NCI-H82 treated with DMSO at 0.1 percent for 48 hours (cell line): ENCODE data around the gene DOC2B.
A peak's percentile ranks its signal among the peaks of the same experiment; 100 is the strongest.
"Not testable (repeated sequence)": the region's sequence is repeated elsewhere in the genome, so short reads cannot be mapped to it uniquely, and the experiment has no call there.

Experiments
- DNase-seq: peaks from one replicate; lab custom pipeline; 2025; ENCODE audit not compliant: unreplicated experiment; lab: John Stamatoyannopoulos, UW

DOC2B gene

DNA sequence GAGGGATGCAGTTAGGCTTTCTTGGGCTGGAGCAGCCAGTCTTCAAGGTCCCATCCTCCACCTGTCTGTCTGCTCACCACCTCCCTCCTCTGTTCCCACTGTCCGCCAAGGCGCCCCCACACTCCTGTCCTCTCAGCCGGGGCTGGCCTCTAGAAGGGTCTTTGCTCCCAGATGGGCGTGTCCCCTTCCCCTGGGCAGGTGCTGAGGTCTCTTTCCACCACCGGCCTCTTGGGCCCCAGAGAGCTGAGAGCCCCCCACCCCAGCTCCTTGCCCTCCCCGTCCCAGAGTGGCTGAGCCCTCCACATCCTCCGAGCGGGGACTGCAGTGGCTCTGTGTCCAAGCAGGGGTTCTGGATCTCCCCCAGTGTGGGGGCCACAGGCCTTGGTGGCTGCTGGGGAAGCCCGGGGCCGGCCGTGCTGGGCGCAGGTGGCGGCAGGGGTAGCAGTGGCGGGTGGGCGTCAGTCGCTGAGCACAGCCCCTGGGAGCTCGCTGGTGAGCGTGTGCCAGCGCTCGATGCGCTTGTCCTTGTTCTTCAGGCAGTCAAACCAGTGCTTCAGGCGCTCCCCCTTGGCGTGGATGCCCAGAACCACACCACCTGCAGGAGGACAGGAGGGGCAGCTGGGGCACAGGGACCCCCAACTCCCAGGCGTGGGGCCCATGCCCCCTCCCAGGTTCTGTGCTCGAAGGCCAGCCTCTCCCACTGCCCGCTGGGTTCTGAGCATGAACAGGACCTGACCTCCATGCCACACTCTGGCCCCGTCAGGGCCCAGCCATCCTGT lies 34.3 kb downstream of the DOC2B start:
- no peak for DNase-seq

DNA sequence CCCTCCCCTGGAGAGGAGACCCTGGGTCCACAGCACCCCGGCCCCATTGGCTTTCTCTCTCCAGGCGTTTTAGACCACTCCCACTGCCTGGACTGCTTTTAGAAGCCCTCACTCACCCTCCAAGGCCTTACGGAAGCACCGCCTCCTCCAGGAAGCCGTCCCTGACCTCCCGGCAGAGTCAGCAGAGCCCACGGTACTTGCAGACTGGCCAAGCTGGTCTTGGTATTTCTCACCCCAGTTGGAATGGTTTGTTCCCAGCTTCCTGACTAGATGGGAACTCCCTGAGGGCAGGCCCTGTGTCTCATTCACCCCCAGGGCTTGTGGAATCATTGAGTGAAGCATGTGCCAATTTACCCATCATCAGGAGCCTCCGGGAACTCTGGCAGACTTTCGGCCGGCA lies 34.9 kb downstream of the DOC2B start:
- no peak for DNase-seq

DNA sequence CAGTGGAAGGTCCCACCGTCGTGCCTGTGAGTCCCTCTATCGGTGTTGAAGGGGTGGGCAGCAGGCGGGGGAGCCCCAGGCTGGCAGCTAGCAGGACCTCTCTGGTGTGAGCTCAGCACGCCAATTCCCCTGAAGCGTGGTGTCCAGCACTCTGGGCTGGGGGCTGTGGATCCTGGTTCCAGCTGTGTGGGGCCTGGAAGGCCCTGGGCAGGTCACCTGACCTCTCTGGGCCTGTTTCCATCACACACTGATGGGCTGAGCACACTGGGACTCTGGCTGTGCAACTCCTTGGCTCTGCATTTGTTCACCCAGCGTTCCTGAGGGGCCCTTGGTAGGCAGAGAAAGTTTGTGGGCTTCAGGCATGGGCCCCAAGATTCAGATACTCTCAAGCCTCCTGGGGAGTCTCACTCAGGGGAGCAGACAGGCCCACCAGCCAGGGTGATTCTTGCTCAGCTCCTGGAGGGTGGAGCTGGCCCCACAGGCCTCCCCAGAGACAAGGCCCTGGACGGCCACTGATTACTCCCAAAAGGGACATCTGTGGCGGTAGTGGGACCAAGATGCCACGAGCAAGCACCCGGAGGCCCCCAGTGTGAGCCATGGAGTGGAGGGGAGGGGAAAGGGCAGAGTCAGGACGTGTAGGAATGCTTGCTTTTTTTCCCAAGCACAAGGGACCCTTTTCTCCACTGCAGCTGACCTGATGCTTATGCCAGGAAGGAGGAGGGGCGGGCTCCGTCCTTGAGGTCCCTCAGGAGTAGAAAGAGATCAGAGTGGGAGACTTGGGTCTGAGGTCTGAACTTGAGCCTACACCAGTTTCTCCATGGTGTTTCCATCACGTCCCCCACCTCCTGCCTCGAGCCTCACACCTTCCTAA lies 35.5 kb downstream of the DOC2B start:
- DNase-seq, result no peak

DNA sequence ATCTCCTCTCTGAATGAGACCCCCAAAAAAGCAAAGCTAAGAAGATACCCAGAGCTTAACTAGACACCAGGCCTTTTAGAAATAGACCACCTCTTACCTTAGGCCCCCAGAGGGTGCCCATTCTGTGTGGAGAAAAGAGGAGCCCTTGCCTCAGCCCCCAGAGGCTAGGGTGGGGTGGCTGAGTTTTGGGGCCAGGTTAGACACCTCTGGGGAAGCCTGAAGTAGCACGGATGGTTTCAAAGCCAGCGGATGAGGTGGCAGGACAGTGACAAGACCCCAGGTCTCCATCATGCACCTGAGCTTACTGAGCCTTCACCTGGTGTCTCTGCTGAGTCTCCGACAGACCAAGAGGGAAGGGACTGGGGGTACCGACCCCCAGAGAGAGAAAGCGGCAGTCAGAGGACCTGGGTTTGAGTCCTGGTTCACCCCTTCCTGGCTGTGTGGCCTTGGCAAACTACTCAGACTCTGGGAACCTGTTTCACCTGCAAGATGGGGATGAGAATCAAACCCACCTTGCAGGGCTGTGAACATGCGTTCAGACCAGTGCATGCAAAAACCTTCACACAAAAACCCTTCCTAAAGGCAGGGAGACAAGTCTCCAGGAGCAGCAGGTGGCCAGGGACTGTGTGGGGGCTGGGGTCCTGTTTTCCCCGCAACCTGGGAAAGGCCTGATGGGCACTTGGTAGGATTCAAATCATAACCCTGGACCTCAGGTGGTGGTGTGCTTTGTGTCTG lies 36.3 kb downstream of the DOC2B start:
- DNase-seq, result no peak

DNA sequence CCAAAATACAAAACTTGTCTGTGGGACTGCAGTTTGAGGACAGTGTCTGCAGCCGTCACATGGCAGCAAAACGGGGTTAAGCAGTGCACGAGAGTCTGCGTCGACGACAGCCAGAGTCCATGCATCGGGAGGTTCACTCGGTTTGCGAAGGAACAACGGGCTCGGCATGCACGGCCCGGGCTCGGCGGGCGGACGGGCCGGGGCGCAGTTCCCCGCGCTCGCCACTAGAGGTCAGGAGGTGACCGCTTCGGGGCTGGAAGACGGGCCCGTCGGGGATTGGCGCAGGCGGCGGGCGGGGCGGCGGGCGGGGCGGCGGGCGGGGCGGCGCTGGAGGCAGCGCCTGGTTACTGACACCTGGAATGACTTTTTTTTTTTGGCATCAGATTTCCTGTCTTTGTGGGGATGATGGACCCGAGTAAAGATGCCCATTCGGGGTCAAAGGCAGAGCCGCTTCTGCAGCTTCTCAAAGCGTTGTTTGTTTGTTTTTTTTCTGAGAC lies 37.6 kb downstream of the DOC2B start:
- peak; percentile 53 for DNase-seq

DNA sequence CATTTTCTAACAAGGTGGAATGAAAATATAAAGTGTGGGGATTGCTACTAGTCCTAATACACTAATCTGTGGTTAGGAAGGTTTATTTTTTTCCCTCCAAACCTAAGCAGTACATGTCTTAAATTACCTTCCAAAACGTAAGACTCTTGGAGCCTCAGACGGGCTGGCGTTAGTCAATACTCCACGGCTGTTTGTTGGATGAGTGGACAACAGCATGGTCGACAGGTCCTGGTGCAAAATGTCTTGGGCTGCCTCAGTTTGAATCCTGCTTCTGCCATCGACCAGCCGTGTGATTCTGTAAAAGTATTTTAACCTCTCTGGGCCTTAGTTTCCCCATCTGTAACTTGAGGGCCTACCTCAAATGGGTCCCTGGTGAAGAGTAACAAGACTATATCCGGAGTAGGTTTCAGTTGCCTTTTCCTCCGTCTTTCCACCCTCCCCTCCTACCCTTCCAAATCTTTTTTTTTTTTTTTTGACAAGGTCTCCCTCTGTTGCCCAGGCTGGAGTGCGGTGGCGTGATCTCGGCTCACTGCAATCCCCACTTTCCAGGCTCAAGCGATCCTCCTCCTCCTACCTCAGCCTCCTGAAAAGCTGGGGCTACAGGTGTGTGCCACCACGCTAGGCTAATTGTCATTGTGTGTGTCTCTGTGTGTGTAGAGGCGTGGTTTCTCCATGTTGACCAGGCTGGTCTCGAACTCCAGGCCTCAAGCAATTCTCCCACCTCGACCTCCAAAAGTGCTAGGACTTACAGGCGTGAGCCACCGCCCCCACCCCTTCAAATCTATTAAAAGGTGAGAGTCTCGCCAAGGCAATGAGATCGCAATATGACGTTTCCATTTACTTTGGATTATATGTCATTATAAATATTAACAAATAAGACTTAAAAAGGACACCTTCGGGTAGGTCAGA lies 38.3 kb downstream of the DOC2B start:
- DNase-seq, result no peak

DNA sequence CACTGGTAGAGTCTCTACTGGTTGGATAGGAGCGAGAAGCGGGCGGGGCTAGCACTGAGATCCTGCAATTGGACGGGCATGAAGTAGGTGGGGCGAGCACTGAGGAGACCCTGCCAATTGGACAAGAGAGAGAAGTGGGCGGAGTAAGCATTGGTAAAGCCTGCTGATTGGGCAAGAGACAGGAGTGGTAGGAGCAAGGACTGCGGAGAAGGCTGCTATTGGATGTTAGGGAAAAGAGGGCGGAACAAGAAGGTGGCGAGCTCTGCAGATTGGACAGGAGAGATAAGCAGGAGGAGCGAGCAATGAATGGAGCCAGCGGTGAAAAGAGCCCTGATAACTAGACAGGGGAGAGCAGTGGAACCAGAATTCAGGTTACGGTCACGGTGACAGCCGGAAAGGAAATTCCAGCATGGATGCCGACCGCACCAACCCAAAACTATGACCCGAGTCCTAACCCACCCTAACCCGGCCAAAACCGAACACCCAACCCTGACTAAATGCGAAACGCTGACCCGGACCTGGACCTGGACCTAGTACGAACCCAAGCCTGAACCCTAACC lies 39.3 kb downstream of the DOC2B start:
- peak; percentile 96 for DNase-seq

DNA sequence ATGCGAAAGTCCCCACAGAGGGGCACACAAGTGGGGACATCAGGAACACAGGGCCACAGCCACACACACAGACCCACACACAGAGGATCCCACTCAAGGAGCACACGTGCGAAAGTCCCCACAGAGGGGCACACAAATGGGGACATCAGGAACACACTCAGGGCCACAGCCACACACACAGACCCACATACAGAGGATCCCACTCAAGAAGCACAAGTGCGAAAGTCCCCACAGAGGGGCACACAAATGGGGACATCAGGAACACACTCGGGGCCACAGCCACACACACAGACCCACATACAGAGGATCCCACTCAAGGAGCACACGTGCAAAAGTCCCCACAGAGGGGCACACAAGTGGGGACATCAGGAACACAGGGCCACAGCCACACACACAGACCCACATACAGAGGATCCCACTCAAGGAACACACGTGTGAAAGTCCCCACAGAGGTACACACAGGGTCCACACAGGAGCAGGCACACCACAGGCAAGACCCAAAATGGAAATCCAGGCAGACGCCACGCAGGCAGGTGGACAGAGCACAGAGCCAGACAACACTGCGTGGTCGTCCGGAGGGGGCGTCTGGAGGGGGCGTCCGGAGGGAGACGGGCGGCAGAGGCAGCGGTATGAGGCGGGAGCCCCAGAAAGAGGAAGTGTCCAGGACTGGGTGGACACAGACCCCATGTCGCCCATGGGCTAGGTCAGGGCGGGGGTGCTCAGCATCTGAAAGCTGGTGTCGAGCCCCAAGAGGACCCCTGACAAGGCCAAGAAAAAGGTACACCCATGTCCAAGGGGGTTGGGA lies 41.8 kb downstream of the DOC2B start:
- DNase-seq, result not testable (repeated sequence)

DNA sequence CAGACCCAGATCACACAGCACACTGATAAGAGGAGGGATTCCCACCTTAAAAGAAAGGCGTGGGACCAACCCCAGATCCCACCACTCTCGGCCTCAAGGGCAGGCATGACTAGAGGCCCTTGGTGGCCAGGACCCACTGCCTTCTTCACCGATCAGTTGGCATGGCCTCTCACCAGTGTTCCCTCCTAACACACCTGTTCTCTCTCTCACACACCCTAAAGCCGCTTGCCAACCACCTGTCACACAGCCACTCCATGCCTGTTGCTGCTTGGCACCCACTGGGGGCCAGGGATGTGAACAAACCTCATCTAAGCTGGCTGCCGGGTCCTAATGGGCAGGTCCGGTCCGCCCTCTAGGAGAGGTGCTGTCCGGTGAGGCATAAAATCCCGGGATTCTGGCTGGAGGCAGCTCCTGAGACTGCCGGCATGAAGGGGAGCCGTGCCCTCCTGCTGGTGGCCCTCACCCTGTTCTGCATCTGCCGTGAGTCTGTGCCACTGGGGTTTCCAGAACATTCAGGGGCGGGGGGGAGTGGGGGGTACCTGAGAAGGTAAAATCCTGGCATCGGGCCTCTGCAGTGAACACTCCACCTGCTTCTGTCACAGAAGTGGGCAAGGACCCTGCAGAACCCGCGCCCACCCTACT lies 44.2 kb downstream of the DOC2B start, which contains the start of gene SCGB1C2:
Gene SCGB1C2, plus strand, starts transcription at position 404 of the 642 bp plus-strand sequence. Its CDS starts 22 bp downstream, at position 426.
- not testable (repeated sequence) for DNase-seq

DNA sequence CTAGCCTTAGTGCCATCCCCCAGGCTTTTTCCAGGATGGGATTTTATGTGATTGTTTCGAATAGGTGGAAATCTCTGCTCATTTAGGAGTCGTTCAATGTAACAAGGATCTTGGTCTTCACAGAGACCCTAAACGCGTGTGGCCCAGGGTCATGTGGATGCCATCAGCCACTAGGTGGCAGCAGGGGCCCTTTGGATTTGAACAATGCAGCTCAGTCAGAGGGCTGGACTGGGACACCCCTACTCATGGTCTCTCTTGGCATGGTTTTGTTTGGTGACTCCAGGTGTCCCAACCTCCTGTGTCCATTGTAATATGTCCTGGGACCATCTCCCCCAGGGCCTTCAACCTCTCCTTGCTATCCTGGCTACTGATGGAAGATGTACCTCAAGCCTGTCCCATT lies 44.9 kb downstream of the DOC2B start:
- DNase-seq, result not testable (repeated sequence)

DNA sequence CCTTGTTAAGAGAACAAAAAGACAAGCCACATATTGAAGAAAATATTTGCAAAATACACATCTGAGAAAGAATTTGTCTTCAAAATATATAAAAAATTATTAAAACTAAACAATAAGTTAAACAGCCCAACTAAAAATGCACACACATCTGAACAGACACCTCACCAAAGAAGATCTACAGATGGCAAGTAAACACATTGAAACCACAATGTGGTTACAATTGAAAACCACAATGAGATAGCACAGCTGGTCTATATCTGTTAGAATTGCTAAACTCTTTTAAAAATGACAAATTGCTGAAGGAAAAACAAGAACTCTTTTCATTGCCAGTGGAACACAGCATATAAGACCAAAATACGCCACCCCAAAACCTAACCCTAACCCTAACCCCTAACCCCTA lies 45.6 kb downstream of the DOC2B start:
- DNase-seq, result not testable (repeated sequence)

DNA sequence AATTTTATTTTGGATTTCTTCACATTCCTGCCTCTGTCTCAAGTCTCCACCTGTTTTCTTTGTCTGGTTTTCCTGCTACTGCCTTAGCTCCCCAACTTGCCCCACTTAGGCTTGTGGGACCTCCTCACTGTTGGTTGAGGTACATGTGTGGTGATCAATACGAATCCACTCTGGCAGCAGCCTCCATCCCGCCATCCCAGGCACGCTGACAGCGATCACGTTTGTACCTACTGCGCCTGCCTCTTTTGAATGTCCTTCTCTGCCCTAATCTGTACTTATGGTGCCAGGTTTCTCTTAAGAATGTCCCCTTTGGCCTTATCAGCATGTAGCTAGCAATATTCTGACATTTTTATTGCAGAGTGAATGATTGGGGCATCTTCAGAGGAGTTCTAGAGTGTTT lies 46.4 kb downstream of the DOC2B start:
- DNase-seq, result not testable (repeated sequence)

DNA sequence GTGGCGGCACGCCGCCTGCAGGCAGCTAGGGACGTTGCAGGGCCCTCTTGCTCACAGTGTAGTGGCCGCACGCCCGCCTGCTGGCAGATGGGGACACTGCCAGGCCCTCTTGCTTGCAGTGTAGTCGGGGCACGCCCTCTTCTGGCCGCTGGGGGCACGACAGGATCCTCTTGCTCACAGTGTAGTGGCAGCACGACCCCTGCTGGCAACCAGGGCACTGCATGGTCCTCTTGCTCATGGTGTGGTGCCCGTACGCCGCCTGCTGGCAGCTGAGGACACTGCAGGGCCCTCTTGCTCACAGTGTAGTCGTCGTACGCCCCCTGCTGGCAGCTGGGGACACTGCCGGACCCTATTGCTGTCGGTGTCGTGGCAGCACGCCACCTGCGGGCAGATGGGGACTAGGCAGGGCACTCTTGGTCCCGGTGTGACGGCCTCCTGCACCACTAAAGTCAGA lies 47.1 kb downstream of the DOC2B start:
- DNase-seq, result not testable (repeated sequence)

DNA sequence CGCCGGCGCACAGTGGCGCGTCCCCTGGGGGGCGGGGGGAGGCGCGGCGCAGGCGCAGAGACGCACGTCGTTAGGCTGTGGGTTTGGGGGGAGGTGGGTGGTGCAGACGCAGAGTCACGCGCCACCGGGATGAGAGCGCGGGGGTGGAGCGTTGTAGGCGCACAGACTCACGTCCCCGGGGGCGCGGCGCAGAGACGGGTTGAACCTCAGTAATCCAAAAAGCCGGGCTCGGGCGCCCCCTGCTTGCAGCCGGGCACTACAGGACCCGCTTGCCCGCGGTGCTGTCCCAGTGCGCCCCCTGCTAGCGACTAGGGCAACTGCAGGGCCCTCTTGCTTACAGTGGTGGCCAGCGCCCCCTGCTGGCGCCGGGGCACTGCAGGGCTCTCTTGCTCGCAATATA lies 47.5 kb downstream of the DOC2B start:
- DNase-seq, result not testable (repeated sequence)

DNA sequence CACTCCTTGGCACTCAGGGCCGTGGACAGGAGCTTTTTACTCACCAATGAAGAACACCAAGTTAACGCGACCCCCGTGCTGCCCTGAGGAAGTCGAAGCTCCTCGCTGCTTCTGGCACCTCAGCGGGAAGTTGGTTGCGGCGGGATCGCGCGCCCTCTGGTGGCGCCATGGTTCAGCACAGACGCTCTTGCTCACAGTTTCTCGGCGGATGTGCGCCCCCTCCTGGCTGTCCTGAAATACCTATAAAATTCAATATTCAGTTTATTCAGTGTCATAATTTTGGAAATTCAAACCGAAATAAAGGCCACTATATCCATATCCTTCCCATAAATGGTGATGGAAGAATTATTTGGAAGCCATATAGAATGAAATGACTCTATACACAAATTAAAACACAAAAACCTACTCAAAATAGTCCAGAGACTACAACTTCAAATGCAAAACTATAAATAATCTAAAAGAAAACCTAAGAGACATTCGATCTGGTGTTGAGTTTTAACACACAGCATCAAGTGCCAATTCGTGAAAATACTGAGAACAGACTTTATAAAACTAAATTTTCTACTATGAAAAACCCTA lies 63.0 kb downstream of the DOC2B start:
- DNase-seq, result not testable (repeated sequence)

DNA sequence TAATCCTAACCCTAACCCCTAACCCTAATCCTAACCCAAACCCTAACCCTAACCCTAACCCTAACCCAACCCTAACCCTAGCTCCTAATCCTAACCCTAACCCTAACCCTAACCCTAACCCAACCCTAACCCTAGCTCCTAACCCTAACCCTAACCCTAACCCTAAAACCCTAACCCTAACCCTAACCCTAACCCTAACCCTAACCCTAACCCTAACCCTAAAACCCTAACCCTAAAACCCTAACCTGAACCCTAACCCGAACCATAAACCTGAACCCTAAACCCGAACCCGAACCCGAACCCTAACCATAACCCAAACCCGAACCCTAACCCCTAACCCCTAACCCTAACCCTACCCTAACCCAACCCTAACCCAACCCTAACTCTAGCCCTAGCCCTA lies 68.3 kb downstream of the DOC2B start:
- not testable (repeated sequence) for DNase-seq
